Testis (tissue), 2 donors: ENCODE measurements around the gene ABRACL.

ENCODE experiments used
- POLR2A ChIP-seq: fragments of 450-650 bp; IDR thresholded peaks from one replicate; pipeline ENCODE4 v1.6.1; 2017; ENCODE audit warnings: antibody characterized with exemption, mild to moderate bottlenecking, moderate library complexity
- TF ChIP-seq, protein P1 (sequence below), 3 experiments: fragments of 450-650 bp in 2 of 3; fragments of 200-600 bp in 1 of 3; sonication (generic) in 1 of 3; IDR thresholded peaks; one replicate each; pipeline ENCODE4 v1.5.1; 2016 to 2019; ENCODE audit warnings: antibody characterized with exemption in 3 of 3, mild to moderate bottlenecking in 2 of 3, moderate library complexity in 1 of 3

DNA sequence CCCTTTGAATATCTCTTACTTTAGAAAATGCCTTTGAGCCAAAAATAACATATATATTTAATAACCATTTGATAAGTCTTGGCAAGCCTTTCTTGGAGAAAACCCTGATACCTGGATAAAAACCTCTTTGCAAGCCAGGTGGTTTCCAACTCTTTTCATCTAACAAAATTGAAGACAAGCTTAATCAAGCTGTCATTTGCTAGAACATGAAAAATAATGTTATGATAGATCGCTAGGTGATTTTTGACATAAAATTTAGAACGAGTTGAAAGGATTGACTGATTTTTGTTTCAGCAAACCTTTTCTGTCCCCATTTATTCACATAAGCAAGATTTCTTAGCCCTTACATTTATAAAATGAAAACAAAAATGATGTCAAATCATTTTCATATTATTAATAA lies 44.6 kb downstream of the ABRACL start:
- no peak for TF ChIP-seq POLR2A
- TF ChIP-seq, protein P1, sequence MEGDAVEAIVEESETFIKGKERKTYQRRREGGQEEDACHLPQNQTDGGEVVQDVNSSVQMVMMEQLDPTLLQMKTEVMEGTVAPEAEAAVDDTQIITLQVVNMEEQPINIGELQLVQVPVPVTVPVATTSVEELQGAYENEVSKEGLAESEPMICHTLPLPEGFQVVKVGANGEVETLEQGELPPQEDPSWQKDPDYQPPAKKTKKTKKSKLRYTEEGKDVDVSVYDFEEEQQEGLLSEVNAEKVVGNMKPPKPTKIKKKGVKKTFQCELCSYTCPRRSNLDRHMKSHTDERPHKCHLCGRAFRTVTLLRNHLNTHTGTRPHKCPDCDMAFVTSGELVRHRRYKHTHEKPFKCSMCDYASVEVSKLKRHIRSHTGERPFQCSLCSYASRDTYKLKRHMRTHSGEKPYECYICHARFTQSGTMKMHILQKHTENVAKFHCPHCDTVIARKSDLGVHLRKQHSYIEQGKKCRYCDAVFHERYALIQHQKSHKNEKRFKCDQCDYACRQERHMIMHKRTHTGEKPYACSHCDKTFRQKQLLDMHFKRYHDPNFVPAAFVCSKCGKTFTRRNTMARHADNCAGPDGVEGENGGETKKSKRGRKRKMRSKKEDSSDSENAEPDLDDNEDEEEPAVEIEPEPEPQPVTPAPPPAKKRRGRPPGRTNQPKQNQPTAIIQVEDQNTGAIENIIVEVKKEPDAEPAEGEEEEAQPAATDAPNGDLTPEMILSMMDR (IDR thresholded peaks at IDR 0.05), result no peak
